Lower lobe of right lung (tissue), 2 donors: ENCODE measurements around the gene CHSY3. TPM values are rescaled to one million over a fixed set of nuclear protein-coding genes. Genes with fewer than 3 reads are reported as not detected.

Experiments used
- ATAC-seq, 2 donors: fragments of 200-7000 bp; cut with Tn5 transposase; one replicate each; pipeline ENCODE4 v1.9.1; 2020 to 2022; ENCODE audit warnings: mild to moderate bottlenecking in 2 of 2, moderate library complexity in 2 of 2
- DNase-seq: peaks from one replicate; pipeline ENCODE4 v3.0.0-alpha.2; 2020
- H3K27ac ChIP-seq: fragments of 200-600 bp; one replicate; pipeline ENCODE4 v1.8.0; 2022
- H3K27me3 ChIP-seq: fragments of 200-600 bp; one replicate; pipeline ENCODE4 v1.8.0; 2022; ENCODE audit warnings: low read depth
- H3K36me3 ChIP-seq: fragments of 200-600 bp; one replicate; pipeline ENCODE4 v1.8.0; 2022; ENCODE audit warnings: mild to moderate bottlenecking
- H3K4me1 ChIP-seq: fragments of 200-600 bp; one replicate; pipeline ENCODE4 v1.8.0; 2022
- H3K4me3 ChIP-seq: fragments of 200-600 bp; one replicate; pipeline ENCODE4 v1.8.0; 2022; ENCODE audit warnings: mild to moderate bottlenecking
- H3K9me3 ChIP-seq: fragments of 200-600 bp; one replicate; pipeline ENCODE4 v1.8.0; 2022
- CTCF ChIP-seq: fragments of 200-600 bp; IDR thresholded peaks from one replicate; pipeline ENCODE4 v1.8.0; 2022; ENCODE audit warnings: antibody characterized with exemption, mild to moderate bottlenecking
- intact Hi-C: fragments of 100-400 bp; cut with DNase I; formaldehyde crosslinking; loops from one replicate; pipeline ENCODE4 v1.11.0; 2022
- total RNA-seq: library from RNA; stranded (reverse); fragmentation: NEBNext Ultra II Directional; extraction: Animal tissue kit (Norgen Biotek cat#: 25700); gene quantifications from one replicate; pipeline ENCODE4 v1.2.1, GENCODE V29; 2021
- donor health status: DM: no; HTN: yes; CAD: no; lungs with severe emphysema.

The CHSY3 gene
- total RNA-seq, 1 donor from 2014 or later, result 4.7 TPM

GRCh38 chr5:130002183-130002582, 97.9 kb downstream of the CHSY3 start:
- DNase-seq (no peak), ATAC-seq (no peak)
- Histone ChIP-seq H3K4me3 (no peak overlapping the region), H3K4me1 (no peaks in the 10 kb centered on the region), H3K9me3 (no peaks in the 10 kb centered on the region), H3K27ac (no peak overlapping the region), H3K27me3 (no peaks in the 10 kb centered on the region), H3K36me3 (no peaks in the 10 kb centered on the region)
- no peak for TF ChIP-seq CTCF
- intact Hi-C loops, result no loop called here

DNA sequence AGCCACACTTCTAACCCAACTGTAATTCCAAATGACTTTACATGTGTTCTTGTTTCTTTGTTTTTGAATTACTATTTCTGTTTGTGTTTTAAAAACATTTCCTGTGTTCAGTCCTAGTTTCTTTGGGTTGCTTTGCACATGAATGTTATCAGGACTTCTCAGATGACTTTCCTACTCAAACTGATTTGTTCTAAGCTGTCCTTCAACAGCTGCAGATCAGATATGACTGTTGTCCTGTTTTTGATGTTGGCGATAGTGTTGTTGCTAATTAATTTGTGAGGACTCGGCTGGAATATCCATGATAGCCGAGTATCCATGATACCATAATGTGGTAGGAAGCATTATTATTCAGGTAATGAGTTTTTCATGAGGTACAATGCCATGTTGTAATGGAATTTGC, 98.6 kb downstream of the CHSY3 start:
- ATAC-seq (no peak), DNase-seq (no peak)
- H3K36me3 ChIP-seq, result no peaks in the 10 kb centered on the region
- H3K4me3 ChIP-seq, result no peak overlapping the region
- H3K27ac ChIP-seq, result no peak overlapping the region
- H3K9me3 ChIP-seq, result no peaks in the 10 kb centered on the region
- no peak for TF ChIP-seq CTCF
- intact Hi-C loops, result no loop called here
- no peaks in the 10 kb centered on the region for H3K4me1 ChIP-seq
- H3K27me3 ChIP-seq, result no peaks in the 10 kb centered on the region

DNA sequence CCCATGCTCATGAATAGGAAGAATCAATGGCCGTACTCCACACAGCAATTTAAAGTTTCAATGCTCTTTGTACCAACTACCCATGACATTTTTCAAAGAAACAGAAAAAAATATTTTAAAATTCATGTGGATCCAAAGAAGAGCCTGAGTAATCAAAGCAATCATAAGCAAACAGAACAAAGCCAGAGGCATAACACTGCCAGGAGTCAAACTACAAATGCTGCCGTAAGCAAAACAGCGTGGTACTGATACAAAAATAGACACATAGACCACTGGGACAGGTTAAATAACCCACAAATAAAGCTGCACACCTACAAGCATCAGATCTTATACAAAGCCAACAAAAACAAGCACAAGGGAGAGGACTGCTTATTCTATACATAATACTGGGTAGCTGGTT, 107.7 kb downstream of the CHSY3 start:
- Histone ChIP-seq H3K9me3 (no peaks in the 10 kb centered on the region), H3K4me1 (no peaks in the 10 kb centered on the region), H3K4me3 (no peak overlapping the region), H3K27ac (no peak overlapping the region), H3K27me3 (no peaks in the 10 kb centered on the region), H3K36me3 (no peaks in the 10 kb centered on the region)
- no peak for DNase-seq
- no peak for TF ChIP-seq CTCF
- no peak for ATAC-seq
- intact Hi-C loops, result no loop called here

DNA sequence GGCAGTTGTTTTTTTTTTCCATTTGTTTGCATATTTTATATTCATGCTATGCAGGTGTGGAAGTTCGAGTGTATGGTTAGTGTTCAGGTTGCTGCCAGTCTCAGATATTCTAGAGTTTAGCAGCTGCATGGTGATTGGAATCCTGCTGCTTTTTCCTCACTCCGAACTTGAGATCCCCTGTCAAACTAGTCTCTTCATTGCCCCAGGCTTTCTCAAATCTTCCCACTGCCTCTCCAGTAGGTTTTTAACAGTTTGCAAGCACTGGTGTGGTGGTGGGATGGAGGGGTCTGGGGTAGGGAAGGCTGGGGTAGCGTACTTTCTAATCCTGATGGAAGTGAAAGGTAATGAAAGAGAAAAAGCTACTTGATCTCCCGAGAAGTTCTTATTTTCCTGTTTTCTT, 112.9 kb downstream of the CHSY3 start:
- TF ChIP-seq CTCF, result no peak
- H3K4me3 ChIP-seq, result no peak overlapping the region
- no peaks in the 10 kb centered on the region for H3K4me1 ChIP-seq
- H3K27ac ChIP-seq, result no peak overlapping the region
- intact Hi-C loops, result no loop called here
- DNase-seq, result no peak
- no peaks in the 10 kb centered on the region for H3K27me3 ChIP-seq
- no peaks in the 10 kb centered on the region for H3K36me3 ChIP-seq
- ATAC-seq, result no peak
- no peaks in the 10 kb centered on the region for H3K9me3 ChIP-seq

- DNase-seq (no peak), ATAC-seq (no peak)
- no peaks in the 10 kb centered on the region for H3K27me3 ChIP-seq
- H3K27ac ChIP-seq, result no peak overlapping the region
- H3K36me3 ChIP-seq, result no peaks in the 10 kb centered on the region
- no peak for TF ChIP-seq CTCF
- intact Hi-C loops, result no loop called here
- no peak overlapping the region for H3K4me3 ChIP-seq
- no peaks in the 10 kb centered on the region for H3K4me1 ChIP-seq
- H3K9me3 ChIP-seq, result no peaks in the 10 kb centered on the region
These were observed 114.4 kb downstream of the CHSY3 start for GRCh38 chr5:130018641-130019040.

DNA sequence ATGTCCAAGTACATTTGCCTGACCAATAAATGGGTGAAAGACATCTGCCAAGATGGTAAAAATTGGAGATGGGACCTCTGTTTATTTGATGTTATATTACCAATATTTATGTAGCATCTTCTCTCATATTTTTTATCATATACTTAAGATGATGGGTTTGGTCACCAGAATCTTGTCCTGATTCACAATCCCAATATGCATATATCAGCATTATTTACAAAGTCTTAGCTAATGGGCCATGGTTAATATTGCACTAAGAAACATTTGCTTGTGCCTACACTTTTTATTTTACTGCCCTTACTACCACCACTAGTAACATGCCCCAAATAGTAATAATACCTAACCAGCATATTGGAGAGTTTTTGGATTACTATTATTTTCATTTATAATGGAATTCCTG, 116.7 kb downstream of the CHSY3 start:
- Histone ChIP-seq H3K27ac (no peak overlapping the region), H3K27me3 (no peaks in the 10 kb centered on the region), H3K4me3 (no peak overlapping the region), H3K9me3 (no peaks in the 10 kb centered on the region), H3K4me1 (no peaks in the 10 kb centered on the region), H3K36me3 (no peaks in the 10 kb centered on the region)
- intact Hi-C loops, result no loop called here
- no peak for DNase-seq
- ATAC-seq, result no peak
- no peak for TF ChIP-seq CTCF
